ENCODE results near the gene RPP30. TPM values are rescaled to one million over a fixed set of nuclear protein-coding genes. Genes with fewer than 3 reads are reported as not detected.

RPP30 gene
- total RNA-seq = 32.2 and 44.7 TPM in 2 replicates

DNA sequence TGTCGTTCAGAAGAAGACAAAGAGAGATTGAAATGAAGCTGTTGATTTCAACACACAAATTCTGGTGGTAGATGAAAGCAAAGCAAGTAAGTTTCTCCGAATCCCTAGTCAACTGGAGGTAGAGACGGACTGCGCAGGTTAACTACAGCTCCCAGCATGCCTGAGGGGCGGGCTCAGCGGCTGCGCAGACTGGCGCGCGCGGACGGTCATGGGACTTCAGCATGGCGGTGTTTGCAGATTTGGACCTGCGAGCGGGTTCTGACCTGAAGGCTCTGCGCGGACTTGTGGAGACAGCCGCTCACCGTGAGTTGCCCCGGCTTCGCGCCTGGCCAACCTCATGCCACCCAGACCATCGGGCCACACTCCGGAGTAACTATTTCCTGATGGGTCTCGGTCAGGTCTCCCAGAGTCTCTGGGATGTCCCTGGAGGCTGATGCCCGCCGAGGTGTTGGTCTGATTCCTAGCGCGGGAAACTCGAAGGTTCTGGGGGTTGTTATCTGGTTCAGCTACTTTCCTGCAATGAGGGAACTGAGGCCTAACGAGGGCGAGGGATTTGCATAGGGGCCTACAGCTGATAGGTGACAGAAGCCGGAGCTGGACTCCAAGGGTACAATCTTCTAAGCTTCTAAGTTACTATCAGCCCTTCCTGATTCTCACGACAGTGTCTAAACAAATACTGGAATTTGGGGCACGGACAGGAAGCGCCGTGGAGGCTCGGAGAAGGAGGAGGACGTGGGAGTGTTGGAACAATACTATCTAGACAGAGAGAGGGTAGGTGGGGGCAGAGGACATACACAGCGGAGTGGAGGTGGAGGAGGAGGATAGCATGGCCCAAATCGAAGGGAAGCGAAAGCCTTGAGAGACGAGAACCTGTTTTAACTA lies at the start of gene RPP30:
Gene RPP30, plus strand, starts transcription at position 209 of the 882 bp plus-strand sequence. Its CDS starts 13 bp downstream, at position 222.

DNA sequence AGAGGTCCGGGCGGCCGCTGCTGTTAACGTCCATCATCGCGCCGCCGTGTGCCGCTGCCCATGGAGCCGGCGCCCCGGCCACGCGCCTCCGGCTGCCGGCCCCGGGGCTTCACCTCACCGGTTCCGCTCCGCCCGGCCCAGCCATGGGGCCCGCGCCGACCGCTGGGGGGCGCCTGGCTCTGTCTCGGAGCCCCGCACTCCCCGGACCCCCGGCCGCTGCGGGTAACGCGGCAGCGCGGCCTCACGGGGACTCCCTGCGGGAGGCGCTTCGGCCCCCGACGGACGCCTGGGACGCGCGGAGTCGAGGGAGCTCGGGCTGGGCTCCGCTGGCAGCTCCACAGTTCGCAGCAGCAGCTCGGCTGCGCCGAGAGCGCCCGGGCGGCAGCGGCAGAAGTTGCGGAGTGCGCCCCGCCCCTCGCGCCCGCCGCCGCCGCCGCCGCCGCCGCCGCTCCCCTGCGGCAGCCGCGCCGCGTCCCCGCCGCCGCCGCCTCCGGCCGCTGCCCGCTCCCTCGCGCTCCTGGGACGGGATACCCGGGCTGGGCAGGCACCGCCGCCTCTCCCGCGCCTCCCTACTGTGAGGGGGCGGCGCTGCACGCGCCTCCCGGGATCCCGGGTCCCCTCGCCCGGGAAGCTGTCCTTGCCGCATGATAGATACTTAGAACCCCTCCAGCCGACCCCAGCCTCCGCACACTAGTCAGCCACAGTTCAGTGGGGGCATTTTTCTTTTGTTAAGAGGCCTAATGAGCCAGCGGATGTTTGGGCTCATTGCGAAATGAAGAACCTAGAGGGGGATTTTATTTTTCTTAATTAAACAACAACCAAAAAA lies 13.9 kb upstream of the RPP30 start, which contains the start of gene HTR7:
Gene HTR7, minus strand, starts transcription at position 405 of the 826 bp plus-strand sequence. Its CDS starts 368 bp downstream, at position 37.

DNA sequence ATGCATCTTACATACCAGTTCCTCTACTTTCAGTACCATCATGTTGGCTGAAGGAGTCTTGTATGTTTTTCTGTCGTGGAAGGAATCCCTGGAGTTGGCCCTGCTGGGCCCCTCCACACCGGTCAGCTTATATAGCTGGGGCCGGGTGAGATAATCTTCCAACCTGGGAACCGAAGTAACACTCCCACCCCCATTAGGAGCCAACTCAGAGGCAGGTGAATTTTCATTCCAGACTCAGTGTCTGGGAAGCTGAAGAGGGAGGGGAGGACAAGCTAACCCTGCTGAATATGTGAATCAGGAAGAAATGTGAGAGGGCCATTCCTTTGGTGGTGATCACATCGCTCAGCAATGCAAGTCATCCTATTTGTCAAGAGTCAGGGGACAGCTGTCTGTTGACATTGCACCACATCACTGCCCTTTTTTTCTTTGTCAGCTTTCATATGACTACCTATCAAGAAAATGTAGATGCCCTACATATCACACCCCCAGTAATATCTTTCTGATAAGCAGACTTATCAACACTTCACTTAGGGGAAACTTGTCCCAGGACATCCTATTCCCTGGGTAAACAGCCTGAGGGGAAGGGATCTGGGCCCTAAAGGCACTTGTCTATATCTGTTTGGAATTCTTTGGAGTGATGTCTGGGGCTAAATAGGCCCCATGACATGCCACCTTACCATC lies 49.4 kb downstream of the RPP30 start, which contains the start of gene ANKRD1:
Gene ANKRD1, minus strand, starts transcription at position 102 of the 681 bp plus-strand sequence. Its CDS starts 60 bp downstream, at position 42.

Other genes starting within 250 kb of the RPP30 start
- gene HTR7, start 13.9 kb upstream of the RPP30 start, total RNA-seq = 11.9 and 22.6 TPM in 2 replicates
- not detected in 2 replicates for gene ANKRD1, start 49.1 kb downstream of the RPP30 start, total RNA-seq

Measured in hair follicular keratinocyte (primary cell).